MM.1S (cell line): ENCODE data around the gene PSMD12.
"Not testable (repeated sequence)": the region's sequence is repeated elsewhere in the genome, so short reads cannot be mapped to it uniquely, and the experiment has no call there.

Experiments
- DNase-seq: peaks from one replicate; pipeline ENCODE4 v3.0.0-alpha.2; 2015
- H2AFZ ChIP-seq: fragments of 300-600 bp; sonication (generic); 2 replicates; pipeline ENCODE4 v1.6.0; 2016; ENCODE audit warnings: antibody characterized with exemption, low read length
- H3F3A ChIP-seq: fragments of 300-600 bp; sonication (generic); 2 replicates; pipeline ENCODE4 v1.6.1; 2016; ENCODE audit warnings: mild to moderate bottlenecking, antibody characterized with exemption, low read length, moderate library complexity, mixed read lengths; ENCODE audit not compliant: insufficient read depth
- H3K27ac ChIP-seq: fragments of 300-600 bp; sonication (generic); 2 replicates; pipeline ENCODE4 v1.5.1; 2016; ENCODE audit warnings: mild to moderate bottlenecking, low read length
- H3K27me3 ChIP-seq: fragments of 300-600 bp; sonication (generic); replicated peaks from 2 replicates; pipeline ENCODE4 v1.6.0; 2016; ENCODE audit warnings: low read length; ENCODE audit not compliant: insufficient read depth
- H3K36me3 ChIP-seq: fragments of 300-600 bp; sonication (generic); replicated peaks from 2 replicates; pipeline ENCODE4 v1.6.1; 2016; ENCODE audit warnings: mild to moderate bottlenecking, low read length, mixed read lengths; ENCODE audit not compliant: insufficient read depth
- H3K4me1 ChIP-seq: fragments of 300-600 bp; sonication (generic); 2 replicates; pipeline ENCODE4 v1.6.1; 2016; ENCODE audit warnings: low read length, mixed read lengths
- H3K4me2 ChIP-seq: fragments of 300-600 bp; sonication (generic); 2 replicates; pipeline ENCODE4 v1.6.0; 2016; ENCODE audit warnings: low read depth, low read length
- H3K4me3 ChIP-seq: fragments of 300-600 bp; sonication (generic); 2 replicates; pipeline ENCODE4 v1.5.1; 2016; ENCODE audit warnings: low read length, mixed read lengths
- H3K79me2 ChIP-seq: fragments of 300-600 bp; sonication (generic); 2 replicates; pipeline ENCODE4 v1.6.1; 2016; ENCODE audit warnings: mixed run types, low read length, mixed read lengths
- H3K9ac ChIP-seq: fragments of 300-600 bp; sonication (generic); 2 replicates; pipeline ENCODE4 v1.6.1; 2016; ENCODE audit warnings: low read length, mixed read lengths
- H3K9me2 ChIP-seq: fragments of 300-600 bp; sonication (generic); replicated peaks from 2 replicates; pipeline ENCODE4 v1.6.1; 2016; ENCODE audit warnings: mild to moderate bottlenecking, low read length, mixed read lengths; ENCODE audit not compliant: insufficient read depth
- H3K9me3 ChIP-seq: fragments of 300-600 bp; sonication (generic); replicated peaks from 2 replicates; pipeline ENCODE4 v1.6.1; 2016; ENCODE audit warnings: mild to moderate bottlenecking, low read length, mixed read lengths; ENCODE audit not compliant: insufficient read depth
- H4K20me1 ChIP-seq: fragments of 300-600 bp; sonication (generic); 2 replicates; pipeline ENCODE4 v1.6.1; 2016; ENCODE audit warnings: mild to moderate bottlenecking, low read length, moderate library complexity, mixed read lengths; ENCODE audit not compliant: insufficient read depth
- CTCF ChIP-seq: fragments of 300-600 bp; sonication (generic); IDR thresholded peaks from 2 replicates; pipeline ENCODE4 v1.5.1; 2016; ENCODE audit warnings: antibody characterized with exemption, low read length, mixed read lengths
- EZH2 ChIP-seq: fragments of 300-600 bp; sonication (generic); optimal IDR thresholded peaks from 2 replicates; pipeline ENCODE3; 2017; ENCODE audit warnings: low read depth, mild to moderate bottlenecking, antibody characterized with exemption, low read length, mixed read lengths
- EZH2phosphoT487 ChIP-seq: fragments of 300-600 bp; sonication (generic); IDR thresholded peaks from 2 replicates; pipeline ENCODE4 v1.6.1; 2018; ENCODE audit warnings: antibody characterized with exemption, low read length

PSMD12 gene

GRCh38 chr17:67388986-67389385, 22.6 kb upstream of the PSMD12 start:
- no peaks in the 10 kb centered on the region for H3K9me3 ChIP-seq

GRCh38 chr17:67388536-67388935, 22.2 kb upstream of the PSMD12 start:
- H3F3A ChIP-seq, H3K36me3 ChIP-seq, H3K27me3 ChIP-seq, H3K4me2 ChIP-seq, H3K4me1 ChIP-seq, H3K27ac ChIP-seq, H3K9ac ChIP-seq, H4K20me1 ChIP-seq, H2AFZ ChIP-seq, H3K9me3 ChIP-seq, H3K4me3 ChIP-seq, DNase-seq, H3K9me2 ChIP-seq: not testable (repeated sequence)
- H3K79me2 ChIP-seq = peaks cover 61% of the 10 kb centered on the region

More at GRCh38 chr17:67388986-67389385, 22.6 kb upstream of the PSMD12 start:
- Histone ChIP-seq H3F3A (no peaks in the 10 kb centered on the region), H3K79me2 (peaks cover 57% of the 10 kb centered on the region), H3K36me3 (no peaks in the 10 kb centered on the region), H2AFZ (no peak overlapping the region), H3K4me3 (no peak overlapping the region), H3K9ac (no peak overlapping the region), H3K4me1 (no peaks in the 10 kb centered on the region), H3K4me2 (no peak overlapping the region), H3K27me3 (no peaks in the 10 kb centered on the region), H3K27ac (no peak overlapping the region), H3K9me2 (no peaks in the 10 kb centered on the region), H4K20me1 (no peaks in the 10 kb centered on the region)
- no peak for DNase-seq
- TF ChIP-seq EZH2 (no peak), CTCF (no peak), EZH2phosphoT487 (no peak)

GRCh38 chr17:67386965-67387551, 20.7 kb upstream of the PSMD12 start:
- H3K79me2 ChIP-seq = peaks cover 74% of the 10 kb centered on the region
- no peak overlapping the region for H3K9ac ChIP-seq
- DNase-seq = peak; percentile 18
- no peak overlapping the region for H2AFZ ChIP-seq
- no peaks in the 10 kb centered on the region for H3K4me1 ChIP-seq
- no peak overlapping the region for H3K27ac ChIP-seq
- H3K9me2 ChIP-seq = no peaks in the 10 kb centered on the region
- no peaks in the 10 kb centered on the region for H3K36me3 ChIP-seq
- no peak overlapping the region for H3K4me2 ChIP-seq
- H3K27me3 ChIP-seq = no peaks in the 10 kb centered on the region
- no peaks in the 10 kb centered on the region for H3F3A ChIP-seq
- H3K4me3 ChIP-seq = no peak overlapping the region
- H4K20me1 ChIP-seq = no peaks in the 10 kb centered on the region
- peak; percentile 65 for TF ChIP-seq CTCF
- no peak for TF ChIP-seq EZH2
- H3K9me3 ChIP-seq = no peaks in the 10 kb centered on the region

GRCh38 chr17:67385122-67385988, 19.0 kb upstream of the PSMD12 start:
- no peak for TF ChIP-seq CTCF
- TF ChIP-seq EZH2 = no peak
- no peak for TF ChIP-seq EZH2phosphoT487
- Histone ChIP-seq H2AFZ (no peak overlapping the region), H3K79me2 (peaks cover 79% of the 10 kb centered on the region), H4K20me1 (no peaks in the 10 kb centered on the region), H3F3A (no peaks in the 10 kb centered on the region), H3K27ac (no peak overlapping the region), H3K36me3 (no peaks in the 10 kb centered on the region), H3K4me2 (no peak overlapping the region), H3K27me3 (no peaks in the 10 kb centered on the region), H3K4me1 (no peaks in the 10 kb centered on the region), H3K9ac (no peak overlapping the region), H3K4me3 (no peak overlapping the region), H3K9me3 (no peaks in the 10 kb centered on the region), H3K9me2 (no peaks in the 10 kb centered on the region)
- DNase-seq = no peak
